GM19240 (cell line): ENCODE data around the gene VPS13D.

ENCODE experiments used
- DNase-seq: peaks from one replicate; pipeline ENCODE4 v3.0.0; 2011; ENCODE audit warnings: low spot score; ENCODE audit not compliant: insufficient read length

VPS13D gene

DNA sequence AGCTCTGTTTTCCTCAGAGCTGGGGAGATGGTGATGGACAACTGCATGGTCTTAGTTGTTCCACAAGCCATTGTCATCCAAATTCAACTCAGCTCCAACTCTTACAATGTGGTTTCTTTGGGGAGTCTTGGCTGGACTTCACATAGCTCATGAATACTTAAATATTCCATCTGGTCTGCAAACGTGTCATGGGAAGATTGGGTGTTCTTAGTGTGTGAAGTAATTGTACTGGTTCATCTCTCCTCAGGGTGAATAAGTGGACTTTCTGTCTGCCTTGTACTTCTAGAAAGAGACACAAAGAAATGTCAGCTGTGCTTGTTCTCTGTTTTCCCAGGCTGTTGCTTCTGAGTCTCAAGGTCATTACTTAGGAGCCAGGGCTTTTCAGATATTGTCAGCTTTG is 106.6 kb downstream of the VPS13D start:
- DNase-seq = no peak

DNA sequence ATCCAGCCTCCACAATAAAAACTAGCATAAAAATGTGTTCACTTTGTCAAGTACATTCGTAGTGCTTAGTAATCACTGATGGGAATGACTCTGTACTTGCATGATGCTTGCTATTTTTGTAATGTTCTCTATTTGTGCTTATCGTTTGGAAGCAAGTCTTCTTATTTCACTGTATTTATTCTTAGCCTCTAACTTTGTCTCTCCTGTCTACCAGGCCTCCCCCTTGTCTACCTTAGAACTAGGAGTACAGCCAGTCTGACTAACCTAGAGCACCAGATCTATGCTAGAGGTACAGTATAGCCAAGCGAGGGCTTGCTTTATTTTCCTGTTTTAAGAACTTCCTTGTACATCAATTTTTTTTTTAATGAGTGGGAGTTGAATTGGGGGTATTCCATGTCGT is 108.2 kb downstream of the VPS13D start:
- no peak for DNase-seq

DNA sequence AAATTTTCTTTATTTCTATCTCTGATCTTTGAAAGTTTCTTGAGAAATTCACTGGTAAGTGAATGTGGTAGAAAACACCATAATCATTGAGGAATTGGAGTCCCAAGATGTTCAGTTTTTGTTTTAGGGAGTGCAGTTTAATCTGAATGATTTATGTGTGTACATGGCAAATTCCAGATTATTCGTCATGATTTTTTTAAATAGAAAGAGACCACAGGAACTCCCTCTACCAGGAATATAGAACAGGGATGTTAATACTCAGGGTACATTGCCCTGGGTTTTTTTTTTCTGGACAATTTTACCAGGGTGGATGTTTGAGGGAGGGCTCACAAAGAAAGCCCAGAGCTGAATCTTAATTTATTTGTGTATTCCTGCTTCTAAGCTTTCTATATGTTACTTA is 109.0 kb downstream of the VPS13D start:
- DNase-seq = no peak

DNA sequence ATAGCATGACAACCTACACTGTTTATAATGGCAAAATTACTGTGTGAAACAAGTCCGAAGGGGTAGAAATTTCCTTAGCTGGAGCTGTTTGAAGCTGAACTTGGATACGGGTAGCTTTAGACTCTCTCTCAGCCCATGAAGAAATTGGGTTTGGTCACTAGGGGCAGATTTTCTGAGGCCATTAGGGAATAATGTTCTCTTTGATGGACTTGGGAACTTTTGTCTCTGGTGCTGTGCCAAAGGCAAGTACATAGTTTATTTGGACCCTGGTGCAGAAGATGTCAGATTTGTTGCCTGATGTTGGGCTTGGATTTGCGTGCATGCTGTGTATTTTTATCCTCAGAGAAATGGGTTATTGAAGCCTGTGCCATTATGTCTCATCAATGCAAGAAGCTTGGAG is 109.6 kb downstream of the VPS13D start:
- DNase-seq = no peak

DNA sequence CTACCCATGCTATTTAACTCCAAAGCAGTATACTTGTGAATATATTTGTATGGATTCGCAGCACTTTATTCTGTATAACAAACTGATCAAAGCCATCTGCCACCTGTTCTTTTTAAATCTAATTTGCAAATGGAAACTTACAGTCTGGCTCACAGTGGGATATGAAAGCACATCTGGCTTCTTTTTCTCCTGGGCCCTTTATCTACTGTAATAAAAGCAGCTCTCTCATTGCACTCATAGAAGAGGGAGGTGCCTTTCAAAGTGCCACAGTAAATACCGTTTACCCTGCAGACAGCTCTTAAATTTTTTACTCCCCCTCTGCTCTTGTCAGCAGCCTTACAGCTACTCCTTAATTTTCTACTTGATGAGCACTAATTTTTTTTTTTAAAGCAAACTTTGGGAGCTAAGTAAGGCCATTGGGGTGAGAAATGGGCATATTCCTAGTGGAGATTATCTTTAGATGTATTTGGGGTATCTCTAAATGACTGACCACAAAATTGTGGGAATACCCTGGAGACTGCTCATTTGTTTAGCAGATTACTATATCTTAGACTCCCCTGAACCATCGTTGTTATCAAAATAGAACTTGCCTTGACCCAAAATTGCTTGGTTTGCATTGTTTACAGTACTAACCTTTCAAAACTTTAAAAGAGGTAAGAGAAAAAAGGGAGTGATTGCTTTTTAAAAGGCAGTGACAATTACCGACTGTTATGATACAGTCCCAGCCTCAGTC is 110.1 kb downstream of the VPS13D start:
- no peak for DNase-seq

DNA sequence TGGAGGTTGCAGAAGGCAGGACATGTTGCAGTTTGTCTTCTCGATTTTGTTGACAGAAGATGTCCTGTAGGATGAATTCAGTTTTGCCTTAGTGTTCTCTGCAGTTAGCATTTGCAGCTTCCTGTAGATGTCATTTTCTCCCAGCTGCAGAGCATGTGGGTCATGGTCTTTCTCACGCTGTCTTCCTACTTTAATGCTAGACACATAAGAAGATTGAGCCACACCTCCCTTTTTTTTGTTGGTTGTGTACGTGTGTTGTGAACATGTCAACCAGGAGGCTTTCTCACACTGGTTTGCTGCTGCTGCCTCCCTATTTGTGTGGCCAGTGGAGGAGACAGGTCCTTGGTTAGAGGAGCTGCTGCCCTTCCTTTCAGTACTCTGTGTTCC is 110.7 kb downstream of the VPS13D start:
- no peak for DNase-seq

DNA sequence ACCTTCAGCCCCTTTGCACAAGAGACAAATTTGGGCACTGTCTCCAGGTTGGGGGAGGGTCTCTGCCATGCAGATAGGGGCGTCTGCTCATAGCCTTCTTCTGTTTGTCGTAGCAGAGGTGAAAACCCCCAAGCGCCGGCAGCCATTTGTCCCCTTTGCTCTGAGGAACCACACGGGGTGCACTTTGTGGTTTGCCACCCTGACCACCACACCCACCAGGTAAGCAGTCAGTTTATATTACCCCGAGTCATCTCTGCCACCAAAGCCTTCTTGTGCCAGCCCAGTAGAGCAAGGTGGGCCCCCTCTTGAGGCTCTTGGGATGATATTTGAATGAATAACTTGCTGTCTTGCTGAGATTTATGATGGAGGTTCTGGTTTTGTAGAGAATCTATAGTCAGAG is 111.8 kb downstream of the VPS13D start:
- DNase-seq = no peak

DNA sequence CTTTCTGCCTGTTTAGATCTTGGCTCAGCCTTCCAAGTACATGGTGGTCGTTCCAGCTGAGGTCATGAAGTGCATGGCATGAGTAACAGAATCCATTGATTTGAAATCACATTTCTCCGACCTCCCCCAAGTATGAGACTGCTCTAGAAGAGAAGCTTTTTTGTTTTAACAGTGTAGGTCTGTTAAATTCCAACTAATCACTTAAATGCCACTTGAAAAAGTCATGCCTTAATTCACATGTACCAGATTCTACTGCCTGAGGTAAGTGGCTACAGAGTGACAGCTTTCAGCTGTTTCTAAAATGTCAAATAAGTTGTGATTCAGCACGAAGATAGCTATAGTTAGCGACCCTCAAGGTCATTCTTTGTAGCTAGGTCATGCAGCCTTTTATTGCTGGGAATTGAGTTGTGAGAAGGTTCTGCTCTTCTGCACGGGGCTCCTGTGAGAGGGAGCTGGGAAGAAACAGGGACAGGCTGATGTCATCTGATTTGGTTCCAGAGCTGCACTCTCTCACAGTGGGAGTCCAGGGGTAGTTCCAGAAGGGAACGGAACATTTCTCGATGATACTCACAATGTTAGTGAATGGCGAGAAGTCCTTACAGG is 112.7 kb downstream of the VPS13D start:
- no peak for DNase-seq

DNA sequence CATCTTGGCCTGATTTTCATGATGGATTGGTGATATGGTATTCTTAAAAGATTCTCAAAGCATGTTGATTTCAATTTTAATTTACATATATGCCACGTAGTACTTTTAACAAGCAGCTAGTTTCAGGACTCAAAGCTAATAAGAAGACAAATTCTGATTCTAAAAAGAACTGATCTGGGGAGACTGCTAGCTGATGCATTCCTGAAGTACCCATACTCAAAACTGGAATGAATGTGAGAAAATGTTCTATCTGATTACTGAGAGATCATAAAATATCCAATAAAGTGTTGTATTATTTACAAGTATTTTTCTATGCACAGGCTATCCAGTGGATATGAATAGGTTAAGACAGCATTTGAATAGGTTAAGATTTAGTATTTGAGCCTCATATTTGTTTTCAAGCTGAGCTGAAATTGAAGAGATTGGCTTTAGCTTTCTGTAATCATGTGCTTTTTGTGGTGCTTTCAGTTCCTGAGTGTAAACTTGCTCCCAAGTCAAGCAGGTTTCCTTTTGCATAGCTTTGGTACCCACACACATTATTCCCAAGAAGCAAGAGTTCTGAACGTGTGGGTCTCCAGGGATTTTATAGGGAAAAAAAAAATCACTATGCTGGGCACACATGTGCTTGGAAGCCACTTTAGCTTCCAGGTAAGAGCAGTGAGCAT is 114.1 kb downstream of the VPS13D start:
- DNase-seq = no peak

DNA sequence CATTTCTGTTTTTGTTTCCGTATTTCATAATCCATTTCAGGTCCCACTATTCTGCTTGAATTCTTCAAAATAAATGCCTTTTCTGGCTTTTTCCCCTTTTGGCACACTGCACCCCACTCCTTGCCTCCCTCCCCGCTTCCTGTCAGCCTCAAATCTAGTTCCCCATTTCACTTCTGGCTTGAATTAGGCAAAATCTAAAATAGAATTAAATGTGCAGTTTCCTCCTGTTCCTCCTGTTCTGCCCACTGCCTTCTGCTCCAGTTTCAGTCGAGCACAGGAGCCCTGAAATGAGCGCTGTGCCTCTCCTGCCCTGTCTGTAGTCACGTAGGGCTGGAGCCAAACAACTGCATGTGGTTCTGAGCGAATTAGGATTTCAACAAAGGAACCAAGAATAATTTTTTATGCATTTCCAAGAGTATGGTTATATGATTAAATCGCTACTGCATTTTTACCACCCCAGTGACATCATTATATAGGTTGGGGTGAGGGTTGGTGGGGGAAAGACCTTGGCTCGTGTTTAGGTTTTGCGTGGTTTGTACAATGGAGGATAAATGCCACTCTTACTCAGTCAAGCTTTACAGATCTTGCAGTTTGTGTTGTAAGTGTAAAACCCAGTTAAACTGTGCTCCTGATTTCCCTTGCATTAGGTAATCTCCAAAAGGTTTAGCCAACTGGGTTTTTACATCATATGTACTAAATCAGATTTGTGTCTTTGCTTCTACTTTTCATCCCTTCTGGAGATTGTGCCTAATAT is 114.9 kb downstream of the VPS13D start:
- DNase-seq = no peak

DNA sequence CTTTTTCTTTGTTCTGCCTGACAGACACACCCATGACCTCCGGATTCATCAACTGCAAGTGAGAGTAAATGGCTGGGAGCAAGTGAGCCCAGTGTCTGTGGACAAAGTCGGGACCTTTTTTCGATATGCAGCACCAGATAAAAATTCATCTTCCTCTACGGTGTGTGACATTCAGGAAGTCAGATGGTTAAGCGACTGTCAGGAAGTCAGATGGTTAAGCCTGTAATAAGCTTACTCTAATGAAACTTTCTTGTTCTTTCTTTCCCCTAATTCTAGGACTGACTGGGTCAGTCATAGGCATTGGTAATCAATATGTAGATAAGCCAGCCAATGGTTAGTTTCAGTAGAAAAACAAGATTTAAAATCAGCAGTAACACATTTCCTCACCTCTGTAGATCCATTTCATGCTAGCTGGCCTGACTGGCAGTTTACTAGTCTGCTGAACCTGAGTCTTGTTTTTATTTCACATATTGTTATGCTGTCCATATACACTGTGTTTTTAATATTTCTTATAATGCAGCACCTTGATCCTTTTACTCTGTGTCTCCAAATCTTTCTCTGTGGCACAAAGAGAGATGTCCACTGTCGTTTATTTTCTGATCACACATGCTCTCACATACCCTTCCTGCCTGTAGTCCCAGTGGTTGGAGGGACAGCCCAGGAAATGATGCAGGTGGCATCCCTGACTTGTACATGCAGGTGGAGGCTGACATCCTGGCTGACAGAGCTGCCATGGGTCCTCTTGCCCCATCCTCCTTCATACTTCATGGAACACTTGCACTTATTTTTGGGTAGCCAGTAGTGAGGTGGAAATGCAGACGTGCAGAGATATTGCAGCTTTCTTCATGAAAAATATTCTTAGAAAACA is 115.8 kb downstream of the VPS13D start:
- DNase-seq = no peak

DNA sequence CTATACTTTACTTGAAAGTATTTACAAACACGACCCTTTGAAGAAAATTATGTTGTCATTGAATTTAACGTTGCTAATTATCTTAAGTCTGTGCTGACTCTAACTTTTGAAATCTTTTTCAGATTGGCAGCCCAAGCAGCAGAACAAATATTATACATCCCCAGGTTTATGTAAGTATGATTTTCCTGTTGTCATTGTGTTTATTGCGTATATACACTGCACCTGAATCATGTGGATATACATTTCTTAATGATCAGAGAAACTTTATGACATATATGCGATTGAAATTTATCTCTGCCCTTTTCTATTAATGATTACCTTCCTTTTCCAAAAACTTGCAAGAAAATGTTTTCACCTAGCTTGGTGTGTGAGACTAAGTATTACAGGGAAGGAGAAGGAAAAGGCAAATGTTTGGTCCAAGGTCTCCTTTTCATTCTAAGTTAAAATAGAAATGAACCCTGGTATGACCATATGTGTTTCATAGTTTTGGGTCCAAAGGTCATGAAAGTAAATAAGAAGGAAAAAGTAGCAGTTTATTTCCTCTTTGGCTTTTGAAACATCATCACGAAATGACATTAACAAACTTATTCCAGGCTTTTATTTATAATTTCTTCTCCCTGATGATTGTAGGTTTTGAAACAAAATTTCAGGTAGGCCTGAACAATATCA is 116.8 kb downstream of the VPS13D start:
- DNase-seq = no peak

DNA sequence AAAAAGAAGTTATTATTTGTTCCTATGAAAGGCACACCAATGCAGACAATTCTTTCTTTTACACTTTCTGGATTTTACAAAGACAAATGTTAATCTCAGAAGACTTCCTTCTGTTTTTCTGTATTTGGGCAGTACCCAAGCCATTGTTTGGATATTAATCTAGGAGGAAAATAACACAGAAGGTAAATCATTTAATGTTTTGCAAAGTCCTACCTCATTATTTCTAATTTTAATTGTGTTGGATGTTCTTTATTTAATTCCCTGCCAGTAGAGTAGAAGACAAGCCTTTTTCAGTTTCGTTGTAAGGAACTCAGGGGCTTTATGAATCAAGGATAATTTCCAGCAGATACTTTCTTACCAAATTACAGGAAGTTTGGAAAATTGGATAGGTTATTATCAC is 118.3 kb downstream of the VPS13D start:
- DNase-seq = no peak

DNA sequence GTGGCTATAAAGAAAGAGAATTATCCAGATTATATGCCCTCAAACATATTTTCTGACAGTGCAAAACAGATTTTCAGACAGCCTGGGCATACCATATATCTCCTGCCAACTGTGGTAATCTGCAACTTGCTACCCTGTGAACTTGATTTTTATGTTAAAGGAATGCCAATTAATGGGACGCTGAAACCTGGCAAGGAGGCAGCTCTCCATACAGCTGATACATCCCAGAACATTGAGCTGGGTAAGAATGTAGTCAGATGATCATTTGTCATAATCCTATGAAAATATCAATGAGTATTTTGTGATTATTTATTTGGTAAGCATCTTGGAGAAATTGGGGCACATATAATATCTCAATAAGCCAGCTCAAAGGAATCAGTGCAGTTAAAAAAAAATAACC is 124.2 kb downstream of the VPS13D start:
- DNase-seq = no peak

DNA sequence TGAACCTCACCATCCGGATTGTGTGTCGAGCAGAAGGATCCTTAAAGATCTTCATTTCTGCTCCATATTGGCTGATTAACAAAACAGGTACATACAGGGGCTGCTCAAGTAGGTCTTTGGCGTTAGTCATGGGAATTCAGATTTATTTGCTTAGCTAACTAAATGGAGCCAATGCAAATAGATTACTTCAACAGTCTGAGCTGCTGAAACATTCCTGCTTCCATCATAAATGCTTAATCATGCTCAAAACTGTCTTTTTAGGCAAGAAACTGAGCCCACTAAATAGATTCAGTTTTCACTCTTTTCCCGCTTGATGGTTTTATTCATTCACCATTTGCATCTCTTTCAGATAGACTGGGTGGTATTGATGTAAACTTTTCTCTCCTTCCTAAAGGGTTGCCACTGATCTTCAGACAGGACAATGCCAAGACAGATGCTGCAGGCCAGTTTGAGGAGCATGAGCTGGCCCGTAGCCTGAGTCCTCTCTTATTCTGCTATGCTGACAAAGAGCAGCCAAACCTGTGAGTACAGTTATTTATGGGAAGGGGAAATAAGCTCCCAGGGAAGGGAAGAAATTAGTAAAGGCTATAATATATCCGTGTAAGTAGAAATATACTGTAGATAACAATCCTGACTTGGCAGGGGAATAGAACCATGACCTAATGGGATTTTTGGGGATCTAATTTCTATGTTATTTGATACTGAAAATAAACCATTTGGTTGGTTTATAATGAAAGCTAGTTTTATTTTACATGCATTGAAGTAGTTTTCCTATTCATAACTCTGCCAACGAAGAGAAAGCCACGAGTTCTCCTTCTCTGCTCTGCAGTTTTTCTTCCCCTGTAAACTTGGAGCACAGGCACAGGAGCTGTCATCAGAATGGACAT is 126.4 kb downstream of the VPS13D start:
- DNase-seq = no peak

DNA sequence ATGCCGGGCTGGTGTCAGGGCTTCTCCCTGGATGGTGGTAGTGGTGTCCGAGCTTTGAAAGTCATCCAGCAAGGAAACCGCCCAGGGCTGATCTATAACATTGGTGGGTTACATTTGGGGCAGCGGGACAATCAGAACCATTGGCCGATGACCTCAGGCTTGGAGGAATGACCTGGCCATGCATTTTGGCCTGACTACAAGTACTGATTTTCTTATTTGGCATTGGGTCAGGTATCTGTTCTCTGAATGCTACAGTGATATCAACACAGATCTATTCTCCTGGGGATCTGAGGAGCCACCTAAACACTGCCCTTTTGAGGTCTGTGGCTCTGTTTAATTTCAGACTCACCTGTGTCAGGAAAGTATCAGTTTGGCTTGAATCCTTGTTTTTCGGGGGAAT is 128.7 kb downstream of the VPS13D start:
- no peak for DNase-seq

DNA sequence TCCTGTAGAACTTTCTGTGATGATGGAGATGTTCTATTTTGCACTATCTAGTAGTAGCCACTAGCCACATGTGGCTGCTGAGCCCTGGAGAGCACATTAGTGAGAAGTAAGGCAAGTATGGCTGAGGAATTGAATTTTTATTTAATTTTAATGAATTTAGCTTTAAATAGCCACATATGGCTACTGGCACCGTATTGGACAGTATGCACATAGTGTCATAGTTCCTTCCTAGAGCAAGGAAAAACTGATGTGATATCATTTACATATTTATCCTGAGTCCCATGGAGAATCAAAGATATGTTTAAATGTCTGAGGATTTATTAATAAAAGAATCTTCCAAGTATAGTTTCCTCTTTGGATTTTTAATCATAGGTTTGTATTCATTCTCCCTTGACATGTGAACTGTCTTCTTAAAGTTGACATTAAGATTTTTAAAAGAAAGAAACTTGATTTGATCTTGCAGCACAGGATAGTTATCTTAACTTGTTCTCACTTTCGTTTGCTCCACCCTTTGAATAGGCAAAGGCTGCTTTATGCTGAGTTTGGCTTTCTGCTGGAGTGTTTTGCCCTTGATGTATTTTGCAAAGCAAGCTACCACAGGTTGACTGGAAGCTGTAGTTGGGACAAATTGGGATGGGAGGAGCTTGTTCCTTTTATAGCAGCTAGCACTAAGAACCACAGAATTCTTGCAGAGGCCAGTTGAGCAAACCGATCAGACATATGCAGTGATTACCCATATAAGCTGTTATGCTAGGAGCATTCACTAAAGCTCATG is 129.7 kb downstream of the VPS13D start:
- DNase-seq = no peak

DNA sequence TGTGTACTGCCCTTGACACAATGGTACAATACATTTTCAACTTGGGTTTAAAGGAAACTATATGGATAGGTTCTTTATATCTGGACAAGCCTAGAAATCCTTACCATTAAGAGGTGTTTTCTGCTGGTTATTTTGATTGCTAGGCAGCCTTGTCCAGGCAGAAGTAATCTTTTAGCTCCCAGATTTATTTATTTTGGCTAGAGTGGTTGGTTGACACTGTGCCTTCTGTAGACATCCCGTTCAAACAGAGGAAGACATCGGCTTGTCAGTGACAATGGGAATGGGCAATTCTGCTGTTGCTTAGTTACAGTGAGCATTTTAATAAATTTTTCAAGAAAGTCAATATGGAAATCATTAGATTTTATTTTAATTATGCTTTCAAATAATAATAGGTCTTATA is 138.8 kb downstream of the VPS13D start:
- no peak for DNase-seq

DNA sequence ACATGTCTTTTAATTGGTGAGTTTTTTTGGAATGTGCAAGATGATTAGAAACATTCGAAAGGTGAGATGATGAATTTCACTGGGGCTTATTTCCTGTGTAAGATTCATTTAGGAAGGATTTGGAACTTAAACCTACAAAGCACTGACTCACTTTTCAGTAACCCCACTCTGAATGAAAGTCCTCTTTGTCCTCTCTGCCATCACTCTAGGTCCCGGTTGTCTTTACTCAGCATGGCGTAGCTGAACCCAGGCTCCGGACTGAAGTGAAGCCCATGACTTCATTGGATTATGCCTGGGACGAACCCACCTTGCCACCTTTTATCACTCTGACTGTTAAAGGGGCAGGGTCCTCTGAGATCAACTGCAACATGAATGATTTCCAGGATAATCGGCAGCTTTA is 139.4 kb downstream of the VPS13D start:
- DNase-seq = no peak
